ENCODE results near the gene MCTP2.

DNA sequence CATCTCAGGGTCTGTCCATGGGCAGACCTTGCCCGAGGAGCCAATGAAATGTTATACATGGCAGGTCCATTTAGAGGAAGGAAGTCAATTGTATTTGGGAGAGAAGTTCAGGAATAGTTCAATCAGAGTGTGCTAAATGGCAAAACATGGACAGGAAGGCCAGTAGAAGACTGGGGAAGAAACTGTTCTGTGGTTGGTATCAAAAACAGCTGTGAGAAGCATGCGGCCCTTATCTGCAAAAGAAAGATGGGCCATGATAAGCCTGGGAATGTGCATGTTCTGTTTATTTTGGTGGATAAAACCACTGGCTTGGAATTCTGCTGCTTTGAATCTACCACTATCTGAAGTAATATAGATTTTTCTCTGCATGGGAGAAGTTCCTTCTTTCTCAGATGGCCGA lies 100.4 kb downstream of the MCTP2 start:
- no peak for TF ChIP-seq HNRNPK (IDR thresholded peaks at IDR 0.05; ENCODE audit: low read depth, low read length, poor library complexity, severe bottlenecking)
- TF ChIP-seq, protein P1, sequence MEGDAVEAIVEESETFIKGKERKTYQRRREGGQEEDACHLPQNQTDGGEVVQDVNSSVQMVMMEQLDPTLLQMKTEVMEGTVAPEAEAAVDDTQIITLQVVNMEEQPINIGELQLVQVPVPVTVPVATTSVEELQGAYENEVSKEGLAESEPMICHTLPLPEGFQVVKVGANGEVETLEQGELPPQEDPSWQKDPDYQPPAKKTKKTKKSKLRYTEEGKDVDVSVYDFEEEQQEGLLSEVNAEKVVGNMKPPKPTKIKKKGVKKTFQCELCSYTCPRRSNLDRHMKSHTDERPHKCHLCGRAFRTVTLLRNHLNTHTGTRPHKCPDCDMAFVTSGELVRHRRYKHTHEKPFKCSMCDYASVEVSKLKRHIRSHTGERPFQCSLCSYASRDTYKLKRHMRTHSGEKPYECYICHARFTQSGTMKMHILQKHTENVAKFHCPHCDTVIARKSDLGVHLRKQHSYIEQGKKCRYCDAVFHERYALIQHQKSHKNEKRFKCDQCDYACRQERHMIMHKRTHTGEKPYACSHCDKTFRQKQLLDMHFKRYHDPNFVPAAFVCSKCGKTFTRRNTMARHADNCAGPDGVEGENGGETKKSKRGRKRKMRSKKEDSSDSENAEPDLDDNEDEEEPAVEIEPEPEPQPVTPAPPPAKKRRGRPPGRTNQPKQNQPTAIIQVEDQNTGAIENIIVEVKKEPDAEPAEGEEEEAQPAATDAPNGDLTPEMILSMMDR (CRISPR knock-in tag; IDR thresholded peaks at IDR 0.05), result no peak
- TF ChIP-seq ELF1 (CRISPR knock-in tag; IDR thresholded peaks at IDR 0.05), result no peak
- TF ChIP-seq RELA (CRISPR knock-in tag; IDR thresholded peaks at IDR 0.05), result no peak
- TF ChIP-seq FLYWCH1 (CRISPR knock-in tag; IDR thresholded peaks at IDR 0.05), result no peak
- TF ChIP-seq TAF15 (IDR thresholded peaks at IDR 0.05; ENCODE audit: low read depth, low read length, poor library complexity, severe bottlenecking), result no peak
- TF ChIP-seq POLR2AphosphoS5 (IDR thresholded peaks at IDR 0.05; ENCODE audit: low read depth, low read length), result no peak
- no peak for TF ChIP-seq NR2F1 (CRISPR knock-in tag; IDR thresholded peaks at IDR 0.05)
- no peak for TF ChIP-seq RAD21 (CRISPR knock-in tag; IDR thresholded peaks at IDR 0.05)
- no peak for TF ChIP-seq RXRA (CRISPR knock-in tag; IDR thresholded peaks at IDR 0.05)

Measured in HepG2 (cell line).